ENCODE data around the gene GGTLC1.

DNA sequence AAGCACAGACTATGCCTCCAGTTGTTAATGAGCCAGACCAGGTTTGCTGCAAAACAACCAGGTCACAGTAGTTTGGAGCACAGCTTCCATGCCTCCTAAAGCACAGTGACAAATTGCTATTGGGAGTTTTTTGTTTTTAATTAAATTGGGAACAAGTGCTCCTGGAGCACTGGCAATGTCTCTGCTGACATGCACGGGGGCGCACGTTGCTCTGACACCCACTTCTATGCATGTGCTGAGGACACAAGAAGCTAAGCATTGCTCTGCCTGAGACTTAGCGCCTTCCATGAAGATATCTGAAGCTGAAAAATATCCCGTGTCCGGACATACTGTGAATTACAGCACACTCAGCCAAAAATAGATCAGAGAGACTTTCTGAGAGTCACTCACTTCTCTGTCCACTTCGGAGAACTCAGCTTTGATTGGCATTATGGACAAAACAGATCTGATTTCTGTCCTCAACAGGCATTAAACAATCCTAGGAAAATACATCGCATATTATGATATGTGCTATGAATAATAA, 18.6 kb upstream of the GGTLC1 start:
- no peak for TF ChIP-seq POLR2AphosphoS5 (IDR thresholded peaks at IDR 0.05)
- TF ChIP-seq CTCF (IDR thresholded peaks at IDR 0.05) = no peak
